Esophagus muscularis mucosa (tissue), 4 donors: ENCODE measurements around the gene UNKL.

Source experiments
- CTCF ChIP-seq, 3 experiments: fragments of 200-600 bp in 2 of 3; fragments of 450-650 bp in 1 of 3; sonication (generic) in 2 of 3; IDR thresholded peaks; one replicate each; pipeline ENCODE4 v1.5.1; 2017 to 2019; ENCODE audit warnings: antibody characterized with exemption in 3 of 3, mild to moderate bottlenecking in 2 of 3, moderate library complexity in 1 of 3
- EP300 ChIP-seq: sonication (generic); formaldehyde crosslinking; IDR thresholded peaks from one replicate; pipeline ENCODE4 v1.6.1; 2017; ENCODE audit warnings: antibody characterized with exemption
- POLR2A ChIP-seq: fragments of 450-650 bp; IDR thresholded peaks from one replicate; pipeline ENCODE4 v1.6.1; 2017; ENCODE audit warnings: antibody characterized with exemption, moderate library complexity, mild to moderate bottlenecking, low read depth
- POLR2AphosphoS5 ChIP-seq, 2 donors: sonication (generic); formaldehyde crosslinking; IDR thresholded peaks; one replicate each; pipeline ENCODE4 v1.6.1; 2017; ENCODE audit warnings: antibody characterized with exemption in 2 of 2

- TF ChIP-seq CTCF (IDR thresholded peaks at IDR 0.05) (no peak), POLR2A (no peak), POLR2AphosphoS5 (IDR thresholded peaks at IDR 0.05) (no peak), EP300 (no peak)
Measured at GRCh38 chr16:1401061-1401757, 13.3 kb downstream of the UNKL start.
